ENCODE results near the gene SNX8. TPM values are rescaled to one million over a fixed set of nuclear protein-coding genes. Genes with fewer than 3 reads are reported as not detected.
"Not testable (repeated sequence)": the region's sequence is repeated elsewhere in the genome, so short reads cannot be mapped to it uniquely, and the experiment has no call there.

SNX8 gene
- total RNA-seq, 4 donors from 2014 or later: 13.3 to 35.7 (median 22.1) TPM

DNA sequence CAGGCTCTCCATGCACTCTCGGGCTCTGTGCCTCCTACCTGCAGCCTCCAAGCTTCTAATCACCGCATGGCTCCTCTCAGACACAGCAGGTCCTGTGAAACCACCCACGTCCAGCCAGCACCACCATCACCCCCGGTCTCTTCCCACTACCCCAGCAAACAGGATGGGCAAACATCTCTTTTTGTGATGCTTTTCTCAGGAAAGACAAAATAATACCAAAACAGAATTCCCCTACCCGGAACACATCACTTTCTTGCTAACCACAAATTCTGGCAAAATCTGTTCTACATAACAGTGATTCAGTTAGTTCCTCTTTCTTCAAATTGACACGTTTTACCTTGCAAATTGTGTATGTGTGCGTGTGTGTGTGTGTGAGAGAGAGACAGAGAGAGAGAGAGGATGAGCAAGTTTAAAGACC lies 6.5 kb downstream of the SNX8 start:
- TF ChIP-seq, protein P1, sequence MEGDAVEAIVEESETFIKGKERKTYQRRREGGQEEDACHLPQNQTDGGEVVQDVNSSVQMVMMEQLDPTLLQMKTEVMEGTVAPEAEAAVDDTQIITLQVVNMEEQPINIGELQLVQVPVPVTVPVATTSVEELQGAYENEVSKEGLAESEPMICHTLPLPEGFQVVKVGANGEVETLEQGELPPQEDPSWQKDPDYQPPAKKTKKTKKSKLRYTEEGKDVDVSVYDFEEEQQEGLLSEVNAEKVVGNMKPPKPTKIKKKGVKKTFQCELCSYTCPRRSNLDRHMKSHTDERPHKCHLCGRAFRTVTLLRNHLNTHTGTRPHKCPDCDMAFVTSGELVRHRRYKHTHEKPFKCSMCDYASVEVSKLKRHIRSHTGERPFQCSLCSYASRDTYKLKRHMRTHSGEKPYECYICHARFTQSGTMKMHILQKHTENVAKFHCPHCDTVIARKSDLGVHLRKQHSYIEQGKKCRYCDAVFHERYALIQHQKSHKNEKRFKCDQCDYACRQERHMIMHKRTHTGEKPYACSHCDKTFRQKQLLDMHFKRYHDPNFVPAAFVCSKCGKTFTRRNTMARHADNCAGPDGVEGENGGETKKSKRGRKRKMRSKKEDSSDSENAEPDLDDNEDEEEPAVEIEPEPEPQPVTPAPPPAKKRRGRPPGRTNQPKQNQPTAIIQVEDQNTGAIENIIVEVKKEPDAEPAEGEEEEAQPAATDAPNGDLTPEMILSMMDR (IDR thresholded peaks at IDR 0.05): no peak
- TF ChIP-seq POLR2A (IDR thresholded peaks at IDR 0.05): no peak
- intact Hi-C loops (cut with DNase I; ENCODE audit: low total_unique reads): no loop called here
- no peak for DNase-seq (ENCODE audit: low spot score in 2 of 2)
- H3K4me3 ChIP-seq (ENCODE audit: low read depth, poor library complexity, severe bottlenecking): no peak overlapping the region
- 80 to 83% methylated on average over 7 of the region's 7 CpGs for WGBS, 2 donors

DNA sequence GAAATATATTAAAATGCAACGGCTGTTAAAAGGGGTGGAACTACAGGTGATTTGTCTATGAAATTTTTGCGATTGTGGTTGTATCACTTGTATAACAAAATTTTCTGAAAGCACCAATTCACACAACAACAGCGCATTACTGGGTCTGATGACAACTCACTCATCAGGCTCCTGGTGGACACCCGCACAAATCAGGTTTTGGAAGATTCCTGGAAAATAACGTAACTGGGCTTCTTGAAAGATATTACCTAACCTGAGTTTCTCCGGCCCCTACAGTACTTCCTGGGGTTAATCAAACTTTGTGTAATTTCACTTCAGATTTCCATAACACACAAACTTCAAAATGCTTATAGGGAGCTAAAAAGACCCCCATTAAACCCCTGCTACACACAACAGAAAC lies 7.6 kb downstream of the SNX8 start:
- DNase-seq (ENCODE audit: low spot score in 2 of 2): no peak
- TF ChIP-seq POLR2A (IDR thresholded peaks at IDR 0.05): no peak
- TF ChIP-seq, protein P1 (IDR thresholded peaks at IDR 0.05): no peak
- no peak overlapping the region for H3K4me3 ChIP-seq (ENCODE audit: low read depth, poor library complexity, severe bottlenecking)
- WGBS, 2 donors: 90 to 94% methylated on average over 6 of the region's 6 CpGs
- intact Hi-C loops (cut with DNase I; ENCODE audit: low total_unique reads): no loop called here

DNA sequence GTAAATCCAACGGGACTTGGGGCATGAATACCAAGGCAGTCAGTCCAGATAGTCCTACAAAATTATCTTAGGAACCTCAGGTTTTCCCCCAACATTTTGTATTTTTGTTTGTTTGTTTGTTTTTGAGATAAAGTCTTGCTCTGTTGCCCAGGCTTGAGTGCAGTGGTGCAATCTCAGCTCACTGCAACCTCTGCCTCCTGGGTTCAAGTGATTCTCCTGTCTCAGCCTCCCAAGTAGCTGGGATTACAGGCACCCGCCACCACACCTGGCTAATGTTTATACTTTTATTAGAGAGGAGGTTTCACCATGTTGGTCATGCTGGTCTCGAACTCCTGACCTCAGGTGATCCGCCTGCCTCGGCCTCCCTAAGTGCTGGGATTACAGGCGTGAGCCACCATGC lies 9.0 kb downstream of the SNX8 start:
- 85% methylated on average over 6 of the region's 6 CpGs for WGBS, 2 donors

DNA sequence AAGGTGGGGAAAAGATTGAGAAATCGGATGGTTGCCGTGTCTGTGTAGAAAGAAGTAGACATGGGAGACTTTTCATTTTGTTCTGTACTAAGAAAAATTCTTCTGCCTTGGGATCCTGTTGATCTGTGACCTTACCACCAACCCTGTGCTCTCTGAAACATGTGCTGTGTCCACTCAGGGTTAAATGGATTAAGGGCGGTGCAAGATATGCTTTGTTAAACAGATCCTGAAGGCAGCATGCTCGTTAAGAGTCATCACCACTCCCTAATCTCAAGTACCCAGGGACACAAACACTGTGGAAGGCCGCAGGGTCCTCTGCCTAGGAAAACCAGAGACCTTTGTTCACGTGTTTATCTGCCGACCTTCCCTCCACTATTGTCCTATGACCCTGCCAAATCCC lies 10.7 kb downstream of the SNX8 start:
- 84 to 88% methylated on average over 7 of the region's 7 CpGs for WGBS, 2 donors
- intact Hi-C loops (cut with DNase I; ENCODE audit: low total_unique reads); H3K4me3 ChIP-seq (ENCODE audit: low read depth, poor library complexity, severe bottlenecking); DNase-seq (ENCODE audit: low spot score in 2 of 2): not testable (repeated sequence)

More for the DNA sequence above, 9.0 kb downstream of the SNX8 start:
- DNase-seq (ENCODE audit: low spot score in 2 of 2); H3K4me3 ChIP-seq (ENCODE audit: low read depth, poor library complexity, severe bottlenecking); intact Hi-C loops (cut with DNase I; ENCODE audit: low total_unique reads): not testable (repeated sequence)

DNA sequence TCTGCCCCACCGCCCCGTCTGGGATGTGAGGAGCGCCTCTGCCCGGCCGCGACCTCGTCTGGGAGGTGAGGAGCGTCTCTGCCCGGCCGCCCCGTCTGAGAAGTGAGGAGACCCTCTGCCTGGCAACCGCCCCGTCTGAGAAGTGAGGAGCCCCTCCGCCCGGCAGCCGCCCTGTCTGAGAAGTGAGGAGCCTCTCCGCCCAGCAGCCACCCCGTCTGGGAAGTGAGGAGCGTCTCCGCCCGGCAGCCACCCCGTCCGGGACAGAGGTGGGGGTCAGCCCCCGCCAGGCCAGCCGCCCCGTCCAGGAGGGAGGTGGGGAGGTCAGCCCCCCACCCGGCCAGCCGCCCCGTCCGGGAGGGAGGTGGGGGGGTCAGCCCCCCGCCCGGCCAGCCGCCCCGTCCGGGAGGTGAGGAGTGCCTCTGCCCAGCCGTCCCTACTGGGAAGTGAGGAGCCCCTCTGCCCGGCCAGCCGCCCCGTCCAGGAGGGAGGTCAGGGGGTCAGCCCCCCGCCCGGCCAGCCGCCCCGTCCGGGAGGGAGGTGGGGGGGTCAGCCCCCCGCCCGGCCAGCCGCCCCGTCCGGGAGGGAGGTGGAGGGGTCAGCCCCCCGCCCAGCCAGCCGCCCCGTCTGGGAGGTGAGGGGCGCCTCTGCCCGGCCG lies 11.4 kb downstream of the SNX8 start:
- DNase-seq (ENCODE audit: low spot score in 2 of 2); H3K4me3 ChIP-seq (ENCODE audit: low read depth, poor library complexity, severe bottlenecking); intact Hi-C loops (cut with DNase I; ENCODE audit: low total_unique reads): not testable (repeated sequence)
- 80 to 97% methylated on average over 2 to 22 of the region's 55 CpGs for WGBS, 2 donors

DNA sequence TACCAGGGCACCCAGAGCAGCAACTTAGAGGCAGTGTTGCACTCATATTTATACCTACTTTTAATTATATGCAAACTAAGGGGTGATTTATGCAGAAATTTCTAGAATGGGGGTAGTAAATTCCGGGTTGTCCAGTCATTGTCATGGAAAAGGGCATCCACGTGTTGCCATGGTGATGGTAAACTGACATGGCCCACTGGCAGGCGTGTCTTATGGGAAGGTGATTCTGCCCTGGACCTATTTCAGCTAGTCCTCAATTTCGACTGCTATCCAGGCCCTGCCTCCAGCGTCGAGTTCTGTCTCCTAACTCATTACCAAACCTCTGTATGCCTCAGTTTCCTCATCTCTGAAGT lies 12.8 kb downstream of the SNX8 start:
- intact Hi-C loops (cut with DNase I; ENCODE audit: low total_unique reads): no loop called here
- DNase-seq (ENCODE audit: low spot score in 2 of 2): no peak

DNA sequence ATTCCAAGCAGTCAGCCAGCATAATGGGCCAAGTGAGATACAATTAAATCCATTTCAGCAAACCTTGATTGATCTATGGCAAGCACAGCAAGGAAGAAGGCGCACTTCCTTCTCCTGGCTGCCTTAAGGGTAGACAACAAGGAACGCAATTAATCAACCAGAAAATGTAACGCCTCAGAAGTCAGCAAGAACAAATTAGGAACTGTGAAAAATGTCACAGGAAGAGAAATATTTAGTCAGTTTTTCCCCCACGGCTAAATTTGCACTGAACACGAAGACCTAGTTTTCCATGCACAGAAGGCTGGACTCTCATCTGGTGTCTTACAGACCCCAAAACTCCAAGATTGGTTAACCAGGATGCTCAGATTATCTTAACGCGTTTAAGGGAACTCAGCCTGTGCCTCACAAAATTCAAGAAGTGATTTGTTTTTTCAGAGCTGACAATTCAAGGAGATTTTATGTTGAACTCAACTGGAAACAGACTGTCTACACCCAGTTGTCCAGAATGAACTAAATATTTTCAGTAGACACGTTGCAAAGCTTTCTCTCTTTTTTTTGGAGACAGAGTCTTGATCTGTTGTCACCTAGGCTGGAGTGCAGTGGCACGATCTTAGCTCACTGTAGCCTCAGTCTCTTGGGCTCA lies 14.2 kb downstream of the SNX8 start:
- WGBS, 2 donors: 33 to 41% methylated on average over 9 of the region's 9 CpGs
- intact Hi-C loops (cut with DNase I; ENCODE audit: low total_unique reads): no loop called here
- TF ChIP-seq POLR2A (IDR thresholded peaks at IDR 0.05): no peak
- TF ChIP-seq, protein P1 (IDR thresholded peaks at IDR 0.05): no peak
- no peak overlapping the region for H3K4me3 ChIP-seq (ENCODE audit: low read depth, poor library complexity, severe bottlenecking)
- DNase-seq (ENCODE audit: low spot score in 2 of 2): no peak

More for the DNA sequence above, 12.8 kb downstream of the SNX8 start:
- TF ChIP-seq, protein P1 (IDR thresholded peaks at IDR 0.05): no peak
- TF ChIP-seq POLR2A (IDR thresholded peaks at IDR 0.05): no peak
- no peak overlapping the region for H3K4me3 ChIP-seq (ENCODE audit: low read depth, poor library complexity, severe bottlenecking)
- 91 to 92% methylated on average over 6 of the region's 6 CpGs for WGBS, 2 donors

Measured in lower leg skin (tissue), 4 donors.